ENCODE measurements around the gene NR2C2. TPM values are rescaled to one million over a fixed set of nuclear protein-coding genes. Genes with fewer than 3 reads are reported as not detected.
"Not testable (repeated sequence)": the region's sequence is repeated elsewhere in the genome, so short reads cannot be mapped to it uniquely, and the experiment has no call there.

Gene NR2C2
- total and polyA plus RNA-seq, 8 donors, result 5.0 to 73.6 (median 15.5) TPM

- intact Hi-C loops (cut with DNase I; ENCODE audit: low total_unique reads), result no loop called here
- 88 to 92% (median 89%) methylated on average over 7 of the region's 7 CpGs for WGBS, 5 donors
- no peak for DNase-seq
Observed at GRCh38 chr3:14991818-14992612, 44.6 kb downstream of the NR2C2 start.

GRCh38 chr3:14997941-14998340, 50.6 kb downstream of the NR2C2 start:
- no peak for DNase-seq
- intact Hi-C loops (cut with DNase I; ENCODE audit: low total_unique reads), result no loop called here
- peaks cover 0 to 18% (median 7%) of the 10 kb centered on the region in 4 donors for H3K36me3 ChIP-seq
- no peaks in the 10 kb centered on the region for H3K9me3 ChIP-seq
- peaks cover 0 to 1% (median 0%) of the 10 kb centered on the region in 4 donors for H3K4me1 ChIP-seq
- WGBS, 5 donors, result 98 to 100% (median 100%) methylated on average over 1 of the region's 1 CpG
- no peak overlapping the region for H3K4me3 ChIP-seq
- H3K27ac ChIP-seq, result no peak overlapping the region
- no peaks in the 10 kb centered on the region for H3K27me3 ChIP-seq
- TF ChIP-seq EP300 (IDR thresholded peaks at IDR 0.05) (no peak), CTCF (IDR thresholded peaks at IDR 0.05) (no peak), POLR2A (IDR thresholded peaks at IDR 0.05) (no peak), POLR2AphosphoS5 (IDR thresholded peaks at IDR 0.05) (no peak)

More at GRCh38 chr3:14991818-14992612, 44.6 kb downstream of the NR2C2 start:
- H3K9me3 ChIP-seq, result no peaks in the 10 kb centered on the region
- H3K4me3 ChIP-seq, result no peak overlapping the region
- H3K27me3 ChIP-seq, result no peaks in the 10 kb centered on the region
- H3K27ac ChIP-seq, result no peak overlapping the region
- H3K36me3 ChIP-seq, result no peaks in the 10 kb centered on the region
- no peak for TF ChIP-seq CTCF (IDR thresholded peaks at IDR 0.05)
- H3K4me1 ChIP-seq, result peaks cover 17 to 53% (median 28%) of the 10 kb centered on the region in 4 donors

- H3K27me3 ChIP-seq; intact Hi-C loops (cut with DNase I; ENCODE audit: low total_unique reads); H3K27ac ChIP-seq; H3K4me3 ChIP-seq; DNase-seq; H3K9me3 ChIP-seq; H3K4me1 ChIP-seq: not testable (repeated sequence)
- 89 to 96% (median 92%) methylated on average over 6 of the region's 6 CpGs for WGBS, 5 donors
- H3K36me3 ChIP-seq, result peaks cover 0 to 25% (median 15%) of the 10 kb centered on the region in 4 donors
Observed at GRCh38 chr3:14999182-14999581, 51.8 kb downstream of the NR2C2 start.

GRCh38 chr3:15007681-15008141, 60.3 kb downstream of the NR2C2 start:
- H3K36me3 ChIP-seq, result peaks cover 0 to 81% (median 69%) of the 10 kb centered on the region in 4 donors
- H3K4me3 ChIP-seq, result no peak overlapping the region
- intact Hi-C loops (cut with DNase I; ENCODE audit: low total_unique reads), result no loop called here
- H3K4me1 ChIP-seq, result peaks cover 0 to 4% (median 0%) of the 10 kb centered on the region in 4 donors
- H3K27me3 ChIP-seq, result no peaks in the 10 kb centered on the region
- 63 to 72% (median 66%) methylated on average over 4 of the region's 4 CpGs for WGBS, 5 donors
- H3K9me3 ChIP-seq, result no peaks in the 10 kb centered on the region
- H3K27ac ChIP-seq, result no peak overlapping the region
- peak in 1 of 2 donors; percentile 18 for DNase-seq
- TF ChIP-seq EP300 (IDR thresholded peaks at IDR 0.05), result no peak
- TF ChIP-seq CTCF (IDR thresholded peaks at IDR 0.05), result no peak
- no peak for TF ChIP-seq POLR2AphosphoS5 (IDR thresholded peaks at IDR 0.05)
- TF ChIP-seq POLR2A (IDR thresholded peaks at IDR 0.05), result no peak

GRCh38 chr3:15009167-15009566, 61.8 kb downstream of the NR2C2 start:
- DNase-seq, result no peak
- Histone ChIP-seq H3K27me3 (no peaks in the 10 kb centered on the region), H3K4me1 (peaks cover 0 to 4% (median 0%) of the 10 kb centered on the region in 4 donors), H3K9me3 (no peaks in the 10 kb centered on the region), H3K4me3 (no peak overlapping the region), H3K36me3 (peaks cover 10 to 84% (median 75%) of the 10 kb centered on the region in 4 donors), H3K27ac (no peak overlapping the region)
- 90 to 99% (median 96%) methylated on average over 5 of the region's 5 CpGs for WGBS, 5 donors
- TF ChIP-seq CTCF (IDR thresholded peaks at IDR 0.05) (no peak), EP300 (IDR thresholded peaks at IDR 0.05) (no peak), POLR2AphosphoS5 (IDR thresholded peaks at IDR 0.05) (no peak), POLR2A (IDR thresholded peaks at IDR 0.05) (no peak)
- intact Hi-C loops (cut with DNase I; ENCODE audit: low total_unique reads), result no loop called here
